Stimulated activated CD4-positive, alpha-beta T cell treated with anti-CD3 and anti-CD28 coated beads, TNF-alpha, amount 100 ng/mL, for 48 hours (primary cell): ENCODE measurements around the gene ZNF629.

Experiments
- DNase-seq, 3 donors: peaks; one replicate each; pipeline ENCODE4 v3.0.0-alpha.2; 2020; ENCODE audit warnings: low read depth in 3 of 3

ZNF629 gene

DNA sequence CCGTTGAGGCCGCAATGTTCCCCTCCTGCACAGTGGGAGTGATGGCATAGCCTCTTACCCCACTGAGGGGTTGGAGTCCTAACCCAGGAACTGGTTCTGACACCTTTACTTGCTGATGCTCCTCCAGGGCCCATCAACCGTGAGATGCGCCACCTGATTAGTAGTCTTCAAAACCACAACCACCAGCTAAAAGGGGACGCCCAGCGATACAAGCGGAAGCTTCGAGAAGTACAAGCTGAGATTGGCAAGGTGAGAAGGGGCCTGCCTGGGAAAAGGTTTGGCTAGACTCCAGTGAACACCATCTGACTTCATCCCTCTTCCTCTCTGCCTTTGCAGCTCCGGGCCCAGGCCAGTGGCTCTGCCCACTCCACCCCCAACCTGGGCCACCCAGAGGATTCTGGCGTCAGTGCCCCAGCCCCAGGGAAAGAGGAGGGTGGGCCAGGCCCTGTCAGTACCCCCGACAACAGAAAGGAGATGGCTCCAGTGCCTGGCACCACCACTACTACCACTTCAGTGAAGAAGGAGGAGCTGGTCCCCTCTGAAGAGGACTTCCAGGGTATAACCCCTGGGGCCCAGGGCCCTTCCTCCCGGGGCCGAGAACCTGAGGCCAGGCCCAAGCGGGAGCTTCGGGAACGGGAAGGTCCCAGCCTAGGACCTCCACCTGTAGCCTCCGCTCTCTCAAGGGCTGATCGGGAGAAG lies 19.1 kb downstream of the ZNF629 start:
- no peak for DNase-seq

DNA sequence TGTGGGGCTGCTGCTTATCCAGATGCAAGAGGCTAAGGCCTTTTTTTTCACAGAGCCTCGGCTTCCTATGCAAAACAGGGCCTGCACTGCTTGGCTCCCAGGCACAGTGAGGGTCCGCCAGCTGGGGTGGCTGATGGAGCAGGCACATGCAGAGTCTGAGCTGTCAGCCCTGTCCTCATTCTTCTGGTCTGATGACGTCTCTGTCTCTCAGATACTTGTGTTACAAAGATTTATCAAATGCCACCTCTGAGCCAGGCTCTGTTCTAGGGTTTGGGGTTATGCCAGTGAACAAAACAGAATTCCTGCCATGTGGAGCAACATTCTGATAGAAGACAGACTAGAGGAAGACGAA lies 20.1 kb downstream of the ZNF629 start:
- DNase-seq: no peak

DNA sequence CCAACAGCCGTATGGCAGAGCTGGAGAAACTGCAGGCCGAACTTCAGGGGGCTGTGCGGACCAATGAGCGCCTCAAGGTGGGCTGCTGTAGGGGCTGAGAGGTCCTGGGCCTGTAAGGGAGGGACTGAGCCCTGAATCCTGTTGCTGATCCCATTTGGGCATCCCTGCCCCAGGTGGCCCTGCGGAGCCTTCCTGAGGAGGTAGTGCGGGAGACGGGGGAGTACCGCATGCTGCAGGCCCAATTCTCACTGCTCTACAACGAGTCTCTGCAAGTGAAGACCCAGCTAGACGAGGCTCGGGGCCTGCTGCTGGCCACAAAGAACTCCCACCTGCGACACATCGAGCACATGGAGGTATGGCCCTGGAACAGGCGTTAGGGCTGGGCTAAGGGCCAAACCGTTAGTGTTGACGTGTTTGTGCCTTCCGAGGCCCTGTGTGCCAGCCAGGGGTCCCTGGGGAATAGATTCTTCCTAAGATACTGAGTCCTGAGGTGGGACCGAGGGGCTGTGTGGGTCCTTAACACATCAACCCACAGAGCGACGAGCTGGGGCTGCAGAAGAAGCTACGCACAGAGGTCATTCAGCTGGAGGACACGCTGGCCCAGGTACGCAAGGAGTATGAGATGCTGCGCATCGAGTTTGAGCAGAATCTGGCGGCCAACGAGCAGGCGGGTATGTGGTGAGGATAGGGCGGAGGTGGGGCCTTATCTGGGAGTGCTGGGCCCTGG lies 20.6 kb downstream of the ZNF629 start:
- DNase-seq: no peak

DNA sequence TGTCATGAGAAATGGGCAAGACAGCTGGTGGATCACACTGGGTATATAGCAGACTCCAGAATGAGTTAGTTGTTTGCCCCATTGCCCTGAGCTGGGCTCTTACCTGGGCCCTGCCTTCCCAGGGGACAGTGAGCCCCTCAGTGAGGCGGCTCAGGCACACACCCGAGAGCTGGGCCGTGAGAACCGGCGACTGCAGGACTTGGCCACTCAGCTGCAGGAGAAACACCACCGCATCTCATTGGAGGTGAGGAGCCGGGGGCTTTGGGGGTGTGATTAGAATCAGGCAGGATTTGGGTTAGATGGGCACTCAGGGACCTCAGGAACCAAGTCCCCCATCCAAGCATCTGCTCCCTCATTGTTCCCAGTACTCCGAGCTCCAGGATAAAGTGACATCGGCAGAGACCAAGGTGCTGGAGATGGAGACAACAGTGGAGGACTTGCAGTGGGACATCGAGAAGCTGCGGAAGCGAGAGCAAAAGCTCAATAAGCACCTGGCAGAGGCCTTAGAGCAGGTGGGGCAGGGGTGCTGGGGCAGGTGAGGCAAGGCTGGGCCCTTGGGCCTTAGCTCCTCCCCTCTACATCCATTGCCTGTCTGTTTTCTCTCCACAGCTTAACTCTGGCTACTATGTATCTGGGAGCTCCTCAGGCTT lies 22.1 kb downstream of the ZNF629 start:
- DNase-seq: no peak

DNA sequence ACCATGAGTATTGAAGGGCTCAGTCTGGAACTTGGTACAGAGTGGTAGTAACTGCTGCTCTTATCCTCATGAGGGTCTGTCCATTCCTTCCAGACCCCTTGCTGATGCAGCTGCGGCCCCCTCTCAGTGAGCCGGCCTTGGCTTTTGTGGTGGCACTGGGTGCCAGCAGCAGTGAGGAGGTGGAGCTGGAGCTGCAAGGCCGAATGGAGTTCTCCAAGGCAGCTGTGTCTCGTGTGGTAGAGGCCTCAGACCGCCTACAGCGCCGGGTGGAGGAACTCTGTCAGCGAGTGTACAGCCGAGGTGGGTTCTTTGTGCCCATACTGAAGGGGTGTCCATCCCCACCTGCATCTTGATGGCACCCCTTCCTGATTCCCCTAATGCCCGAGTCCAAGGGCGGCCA lies 22.9 kb downstream of the ZNF629 start:
- DNase-seq: no peak

DNA sequence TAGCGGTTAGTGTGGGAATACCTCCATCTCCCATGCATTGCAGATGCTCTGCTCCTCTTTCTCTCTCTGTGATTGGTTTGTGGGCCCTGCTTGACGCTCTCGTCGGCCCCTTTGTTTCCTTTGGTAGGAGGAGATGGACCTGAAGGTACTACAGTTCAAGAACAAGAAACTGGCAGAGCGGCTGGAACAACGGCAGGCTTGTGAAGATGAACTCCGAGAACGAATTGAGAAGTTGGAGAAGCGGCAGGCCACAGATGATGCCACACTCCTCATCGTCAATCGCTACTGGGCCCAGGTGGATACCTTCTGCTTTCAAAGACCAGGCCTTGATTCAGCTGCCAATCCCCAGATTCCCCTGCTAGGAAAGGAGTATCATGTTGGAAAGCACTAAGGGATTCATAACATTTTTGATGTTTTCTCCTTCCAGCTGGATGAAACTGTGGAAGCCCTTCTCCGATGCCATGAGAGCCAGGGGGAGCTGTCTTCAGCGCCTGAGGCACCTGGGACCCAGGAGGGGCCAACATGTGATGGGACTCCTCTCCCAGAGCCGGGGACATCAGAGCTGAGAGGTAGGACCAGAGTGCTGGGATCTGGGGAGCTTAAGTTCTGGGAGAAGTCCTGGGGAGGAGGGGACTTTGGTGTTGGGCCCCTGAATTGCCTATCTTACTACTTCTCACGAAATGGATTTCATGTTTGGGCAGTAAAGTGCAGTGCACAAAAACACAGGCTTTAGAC lies 23.8 kb downstream of the ZNF629 start:
- DNase-seq: no peak

DNA sequence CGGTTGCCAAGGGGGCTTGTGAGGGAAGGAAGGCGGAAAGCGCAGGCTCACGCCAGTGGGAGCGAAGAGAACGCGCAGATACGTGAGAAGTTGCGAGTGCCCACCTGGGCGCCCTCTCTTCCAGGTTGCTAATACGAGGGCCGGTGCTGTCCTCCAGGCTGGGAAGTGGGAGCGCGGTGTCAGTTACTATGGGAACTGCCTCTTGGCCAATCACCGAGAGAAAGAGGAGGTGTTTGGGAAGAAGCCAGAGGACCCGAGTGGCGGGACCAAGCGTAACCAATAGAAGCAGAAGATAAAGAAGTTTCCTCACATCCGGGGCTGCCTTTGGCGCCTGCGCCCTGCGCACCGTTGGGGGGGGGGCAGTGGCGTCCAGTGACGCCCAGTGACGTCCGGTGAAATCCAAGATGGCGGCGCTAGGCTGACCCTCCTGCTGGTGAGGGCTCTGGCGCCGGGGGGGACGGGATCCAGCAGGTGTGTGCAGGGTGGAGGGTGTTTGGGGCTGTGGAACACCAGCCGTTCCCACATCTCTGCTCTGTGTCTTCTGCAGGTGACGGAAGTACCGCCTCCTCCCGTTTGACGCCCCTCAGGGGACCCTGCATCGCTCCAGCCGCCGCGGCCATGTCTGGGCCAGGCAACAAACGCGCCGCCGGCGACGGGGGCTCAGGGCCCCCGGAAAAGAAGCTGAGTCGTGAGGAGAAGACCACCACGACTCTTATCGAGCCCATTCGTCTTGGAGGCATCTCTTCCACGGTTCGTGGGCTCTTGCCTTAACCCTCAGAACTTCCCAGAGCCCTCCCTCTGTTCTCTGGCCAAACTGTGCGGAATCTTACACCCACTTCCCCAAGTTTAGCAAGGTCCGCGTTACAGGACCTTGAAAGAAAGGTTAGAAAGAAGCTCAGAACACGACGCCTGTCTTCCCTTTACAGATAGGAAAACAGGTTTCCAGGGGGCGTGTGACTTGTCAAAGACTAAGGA lies 24.8 kb downstream of the ZNF629 start, which contains the start of the genes CFAP119 and RNF40:
TSS of gene CFAP119 (minus strand) at position 135 of the 975 bp plus-strand sequence. CDS start 314 bp downstream, outside the sequence.
TSS of gene RNF40 (plus strand) at position 395 of the 975 bp plus-strand sequence. CDS start at position 619, 224 bp downstream.
- peak; percentile 82 to 87 (median 86) for DNase-seq

DNA sequence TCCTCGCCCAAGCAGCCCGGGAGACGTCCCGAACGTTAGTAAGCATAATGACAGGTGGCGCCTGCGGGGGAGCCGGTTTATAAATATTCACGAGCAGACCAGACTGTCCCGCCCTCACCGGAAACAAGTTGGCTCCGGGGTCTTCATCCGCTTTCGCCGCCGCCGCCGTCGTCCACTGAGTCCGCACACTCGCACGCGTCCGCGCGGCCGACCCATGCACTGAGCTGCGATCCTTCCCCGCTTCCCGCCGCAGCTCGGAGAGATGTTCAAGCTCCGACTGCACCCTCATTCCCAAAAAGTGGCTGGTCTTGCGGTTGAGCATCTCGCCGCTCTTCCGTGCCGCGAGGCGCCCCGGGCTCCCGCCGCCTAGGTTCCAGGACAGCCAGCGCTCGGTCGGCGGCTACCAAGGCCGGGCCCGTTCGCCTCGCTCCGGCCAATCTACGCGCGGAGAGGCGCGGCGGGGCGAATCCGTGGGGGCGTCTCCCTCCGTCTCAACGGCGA lies 25.5 kb downstream of the ZNF629 start:
- DNase-seq: peak in 1 of 3 donors; percentile 31

DNA sequence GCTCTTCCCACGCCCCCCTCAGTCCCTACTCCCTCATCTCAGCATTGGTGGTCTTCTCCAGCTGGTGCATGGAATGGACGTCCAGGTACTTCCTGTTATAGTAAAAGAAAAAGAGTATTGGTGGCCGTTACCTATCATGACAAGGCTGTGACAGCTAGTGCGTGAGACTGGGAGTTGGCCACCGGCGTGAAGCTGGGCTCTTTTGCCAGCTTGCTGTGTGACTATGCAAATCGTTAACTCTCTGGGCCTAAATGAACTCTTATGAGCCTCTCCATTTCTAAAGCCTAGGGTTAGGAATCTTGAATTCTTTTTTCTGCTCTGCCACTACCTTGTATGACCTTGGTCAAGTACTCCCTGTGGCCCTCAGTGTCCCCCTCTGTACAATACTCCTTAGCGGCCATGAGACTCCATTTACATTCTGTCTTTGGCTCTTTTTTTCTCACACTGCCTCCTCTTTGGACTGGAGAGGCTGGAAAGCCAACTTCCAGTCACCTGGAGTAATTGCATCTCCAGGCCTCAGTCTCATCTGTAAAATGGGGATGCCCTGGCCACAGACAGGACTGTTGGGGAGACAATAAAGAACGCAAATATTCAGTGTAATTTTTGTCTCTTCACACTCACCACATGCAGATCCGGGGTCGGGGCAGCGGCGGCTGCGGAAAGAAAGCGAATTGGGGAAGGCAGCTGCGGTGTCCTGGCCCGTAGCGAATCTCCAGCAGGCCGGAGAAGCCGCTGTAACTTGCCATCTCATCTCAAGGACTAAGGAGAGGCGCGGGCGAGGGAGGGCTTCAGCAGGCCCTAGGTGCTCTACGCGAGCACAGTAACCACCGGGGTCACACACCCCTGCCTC lies 26.2 kb downstream of the ZNF629 start:
- DNase-seq: no peak

DNA sequence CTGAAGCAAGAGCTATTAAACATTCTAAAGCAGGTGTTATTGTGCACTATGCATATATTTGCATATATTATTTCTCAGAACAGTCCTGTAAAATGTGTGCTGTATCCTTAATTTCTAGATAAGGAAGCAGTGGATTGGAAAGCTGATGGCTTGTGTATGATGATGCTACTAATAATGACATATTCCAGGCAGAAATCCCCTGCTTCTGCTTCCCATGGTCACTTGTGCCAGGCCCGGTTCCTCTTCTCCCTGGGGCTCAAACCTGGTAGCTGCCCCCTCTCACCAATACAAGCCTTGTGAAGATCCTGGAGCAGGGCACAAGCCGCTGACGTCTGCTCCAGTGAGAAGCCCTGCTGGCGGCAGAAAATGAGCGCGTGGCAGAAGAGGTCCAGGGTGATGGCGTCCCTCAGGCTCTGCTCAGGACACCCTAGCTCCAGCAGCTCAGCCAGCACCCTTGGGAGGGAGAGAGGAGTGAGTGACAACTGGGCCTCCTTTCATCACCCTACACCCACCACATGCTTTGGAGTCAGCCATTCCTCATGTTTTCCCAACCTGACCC lies 26.9 kb downstream of the ZNF629 start:
- DNase-seq: no peak

DNA sequence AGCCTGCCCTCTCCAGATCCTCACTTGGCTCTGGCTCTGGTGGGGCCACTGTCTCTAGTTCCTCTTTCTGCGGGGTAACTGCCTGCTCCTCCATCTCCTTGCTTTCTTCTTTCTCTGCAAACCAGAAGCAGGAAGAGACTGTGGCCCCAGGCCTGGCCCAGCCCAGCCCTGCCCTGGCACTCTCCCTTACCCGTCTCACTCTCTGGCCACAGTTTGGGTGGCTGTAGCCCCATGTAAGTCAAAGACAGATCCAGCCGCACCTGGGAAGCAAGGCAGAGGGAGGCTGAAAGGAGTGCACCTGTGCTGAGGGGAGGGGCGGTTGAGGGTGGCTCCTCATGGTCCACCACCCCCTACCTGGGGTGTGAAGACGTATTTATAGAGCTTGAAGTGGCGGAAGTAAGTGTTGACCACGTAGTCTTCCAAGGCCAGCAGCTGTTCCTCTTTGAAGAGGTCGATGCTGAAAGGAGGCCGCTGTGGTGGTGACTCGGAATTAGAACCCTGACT lies 28.0 kb downstream of the ZNF629 start:
- DNase-seq: no peak

DNA sequence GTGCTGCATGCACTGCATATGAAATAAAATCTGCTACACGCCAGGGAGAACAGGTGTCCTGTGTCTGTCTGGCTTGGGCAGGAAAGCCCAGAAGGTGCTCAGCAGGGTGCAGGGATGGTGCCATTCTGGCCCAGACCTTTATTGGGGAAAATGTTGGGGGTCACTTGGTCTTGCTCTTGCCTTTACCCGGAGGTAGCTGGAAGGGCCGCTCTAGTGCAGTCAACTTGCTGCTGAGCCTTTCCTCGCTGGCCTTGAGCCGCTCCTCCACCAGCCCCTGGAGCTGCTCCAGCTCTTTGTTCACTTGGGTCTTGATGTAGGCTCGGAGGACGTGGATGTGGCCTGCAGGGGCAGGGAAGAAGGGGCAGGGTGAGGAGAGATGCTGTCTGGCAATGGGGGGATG lies 29.7 kb downstream of the ZNF629 start:
- DNase-seq: no peak

DNA sequence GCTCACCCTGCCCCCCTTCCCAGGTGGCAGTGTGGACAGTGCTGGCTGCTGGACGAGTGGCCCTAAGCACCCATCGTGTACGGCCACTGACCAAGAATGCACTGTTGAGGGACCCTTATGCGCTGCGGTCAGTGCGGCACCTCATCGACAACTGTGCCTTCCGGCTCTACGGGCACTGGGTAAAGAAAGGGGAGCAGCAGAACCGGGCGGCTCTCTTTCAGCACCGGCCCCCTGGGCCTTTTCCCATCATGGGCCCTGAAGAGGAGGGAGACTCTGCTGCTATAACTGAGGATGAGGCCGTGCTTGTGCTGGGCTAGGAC lies 30.3 kb downstream of the ZNF629 start:
- DNase-seq: no peak

DNA sequence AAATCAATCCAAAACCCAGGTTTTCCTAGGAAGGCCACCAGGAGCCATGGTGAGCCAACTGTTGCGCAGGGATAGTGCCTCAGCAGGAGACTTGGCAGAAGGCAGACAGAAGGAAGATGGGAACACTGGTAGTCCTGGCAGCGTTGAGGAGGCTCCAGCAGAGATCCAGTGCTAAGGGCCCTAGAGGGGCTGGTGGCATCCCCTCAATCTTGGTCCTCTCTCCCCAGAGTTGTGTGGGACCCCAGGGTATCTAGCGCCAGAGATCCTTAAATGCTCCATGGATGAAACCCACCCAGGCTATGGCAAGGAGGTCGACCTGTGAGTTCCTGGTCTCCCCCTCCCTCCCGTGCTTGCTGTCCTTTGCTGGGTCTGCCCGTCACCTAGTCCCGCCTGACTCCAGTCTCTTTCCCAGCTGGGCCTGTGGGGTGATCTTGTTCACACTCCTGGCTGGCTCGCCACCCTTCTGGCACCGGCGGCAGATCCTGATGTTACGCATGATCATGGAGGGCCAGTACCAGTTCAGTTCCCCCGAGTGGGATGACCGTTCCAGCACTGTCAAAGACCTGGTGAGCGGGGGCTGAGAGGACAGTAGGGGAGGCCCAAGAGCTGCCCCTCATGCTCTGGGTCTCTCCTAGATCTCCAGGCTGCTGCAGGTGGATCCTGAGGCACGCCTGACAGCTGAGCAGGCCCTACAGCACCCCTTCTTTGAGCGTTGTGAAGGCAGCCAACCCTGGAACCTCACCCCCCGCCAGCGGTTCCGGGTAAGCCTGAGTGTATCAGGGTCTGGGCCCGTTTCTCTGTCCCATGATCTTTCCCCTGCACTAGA lies 30.8 kb downstream of the ZNF629 start:
- no peak for DNase-seq

DNA sequence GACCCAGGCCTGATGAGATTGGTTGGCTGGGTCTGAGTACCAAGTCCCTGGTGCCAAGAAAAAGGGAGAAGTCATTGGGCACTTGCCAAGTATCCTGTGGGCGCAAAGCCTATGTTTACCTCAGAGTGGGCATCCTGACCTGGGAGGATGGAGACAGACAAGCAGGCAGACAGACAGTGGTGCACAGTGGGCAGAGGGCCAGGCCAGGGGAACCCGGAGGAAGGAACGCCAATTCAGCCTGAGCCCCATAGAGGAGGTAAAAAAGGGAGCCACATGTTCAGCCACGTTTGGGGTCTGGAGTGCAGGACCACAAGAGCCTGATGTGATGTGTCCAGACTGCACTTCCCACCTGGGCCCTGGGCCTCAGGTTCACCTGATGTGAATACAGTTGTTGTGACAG lies 33.4 kb downstream of the ZNF629 start:
- no peak for DNase-seq

DNA sequence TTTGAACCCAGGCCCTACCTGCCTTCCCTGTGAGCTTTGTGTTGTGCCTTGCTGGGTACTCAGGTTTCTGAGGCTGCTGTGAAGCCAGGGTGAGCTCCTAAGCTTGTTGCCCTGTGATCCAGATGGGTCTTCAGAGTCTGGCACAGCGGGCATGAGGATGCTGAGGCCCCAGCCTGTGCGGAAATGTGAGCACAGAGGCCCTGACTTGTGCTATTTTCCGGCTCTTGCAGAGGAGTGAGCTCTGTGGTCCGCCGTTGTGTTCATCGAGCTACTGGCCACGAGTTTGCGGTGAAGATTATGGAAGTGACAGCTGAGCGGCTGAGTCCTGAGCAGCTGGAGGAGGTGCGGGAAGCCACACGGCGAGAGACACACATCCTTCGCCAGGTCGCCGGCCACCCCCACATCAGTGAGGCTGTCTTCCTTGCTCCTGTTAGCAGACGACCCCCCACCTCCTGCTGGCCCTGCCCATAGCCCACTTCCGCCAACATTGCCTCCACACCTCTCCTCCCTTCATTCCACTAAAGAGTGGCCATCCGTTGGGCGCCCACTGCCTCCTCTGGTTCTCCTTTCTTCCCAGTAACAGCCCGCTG lies 36.0 kb downstream of the ZNF629 start:
- no peak for DNase-seq

DNA sequence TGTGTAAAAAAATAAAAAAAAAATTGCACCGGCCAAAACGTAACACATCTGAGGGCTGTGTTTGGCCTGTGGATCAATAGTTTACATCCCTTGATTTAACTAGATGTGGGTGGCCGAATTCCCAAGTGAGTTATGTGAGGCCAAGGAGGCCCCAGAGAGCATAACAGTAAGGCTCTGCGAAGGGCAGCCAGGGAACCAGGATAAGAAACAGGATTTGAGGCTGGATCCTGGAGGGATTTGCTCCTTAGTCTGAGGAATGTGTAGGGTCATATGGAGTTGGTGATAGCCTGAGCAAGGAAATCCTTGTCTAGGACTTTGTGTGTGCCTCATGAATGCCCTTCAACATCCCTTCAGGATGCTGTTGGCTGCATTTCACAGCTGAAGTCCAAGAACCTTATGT lies 36.8 kb downstream of the ZNF629 start:
- no peak for DNase-seq
